Vagina (tissue), 2 donors: ENCODE data around the gene GADD45A.

Experiments
- POLR2A ChIP-seq, 2 donors: fragments of 450-650 bp; IDR thresholded peaks; one replicate each; pipeline ENCODE4 v1.6.1; 2017; ENCODE audit warnings: antibody characterized with exemption in 2 of 2, mild to moderate bottlenecking in 2 of 2, moderate library complexity in 2 of 2
- POLR2AphosphoS5 ChIP-seq, 2 donors: sonication (generic); formaldehyde crosslinking; IDR thresholded peaks; one replicate each; pipeline ENCODE4 v1.9.0; 2017; ENCODE audit warnings: antibody characterized with exemption in 2 of 2, mild to moderate bottlenecking in 2 of 2, low read depth in 1 of 2; ENCODE audit not compliant: insufficient read depth in 1 of 2
- TF ChIP-seq, protein P1 (sequence below), 3 experiments: fragments of 450-650 bp in 2 of 3; fragments of 200-600 bp in 1 of 3; sonication (generic) in 1 of 3; IDR thresholded peaks; one replicate each; pipeline ENCODE4 v1.5.1; 2017 to 2019; ENCODE audit warnings: antibody characterized with exemption in 3 of 3, mild to moderate bottlenecking in 2 of 3, moderate library complexity in 2 of 3

DNA sequence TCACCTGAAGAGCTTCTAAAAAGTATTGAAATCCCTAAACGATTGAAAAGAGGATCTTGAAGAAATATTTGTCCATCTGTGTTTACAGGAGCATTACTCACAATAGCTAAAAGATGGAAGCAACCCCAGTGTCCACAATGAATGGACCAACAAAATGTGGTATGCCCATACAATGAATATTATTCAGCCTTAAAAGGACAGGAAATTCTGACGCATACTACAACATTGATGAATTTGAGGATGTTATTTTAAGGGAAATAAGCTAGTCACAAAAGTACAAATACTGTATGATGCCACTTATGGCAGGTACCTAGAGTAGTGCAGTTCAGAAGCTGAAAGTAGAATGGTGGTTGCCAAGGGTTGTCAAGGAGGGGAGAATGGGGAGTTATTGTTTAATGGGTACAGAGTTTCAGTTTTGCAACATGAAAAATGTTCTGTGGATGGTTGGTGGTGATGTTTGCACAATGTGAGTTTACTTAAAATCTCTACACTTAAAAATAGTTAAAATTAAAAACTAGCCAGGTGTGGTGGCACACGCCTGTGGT lies 37.1 kb upstream of the GADD45A start:
- TF ChIP-seq, protein P1, sequence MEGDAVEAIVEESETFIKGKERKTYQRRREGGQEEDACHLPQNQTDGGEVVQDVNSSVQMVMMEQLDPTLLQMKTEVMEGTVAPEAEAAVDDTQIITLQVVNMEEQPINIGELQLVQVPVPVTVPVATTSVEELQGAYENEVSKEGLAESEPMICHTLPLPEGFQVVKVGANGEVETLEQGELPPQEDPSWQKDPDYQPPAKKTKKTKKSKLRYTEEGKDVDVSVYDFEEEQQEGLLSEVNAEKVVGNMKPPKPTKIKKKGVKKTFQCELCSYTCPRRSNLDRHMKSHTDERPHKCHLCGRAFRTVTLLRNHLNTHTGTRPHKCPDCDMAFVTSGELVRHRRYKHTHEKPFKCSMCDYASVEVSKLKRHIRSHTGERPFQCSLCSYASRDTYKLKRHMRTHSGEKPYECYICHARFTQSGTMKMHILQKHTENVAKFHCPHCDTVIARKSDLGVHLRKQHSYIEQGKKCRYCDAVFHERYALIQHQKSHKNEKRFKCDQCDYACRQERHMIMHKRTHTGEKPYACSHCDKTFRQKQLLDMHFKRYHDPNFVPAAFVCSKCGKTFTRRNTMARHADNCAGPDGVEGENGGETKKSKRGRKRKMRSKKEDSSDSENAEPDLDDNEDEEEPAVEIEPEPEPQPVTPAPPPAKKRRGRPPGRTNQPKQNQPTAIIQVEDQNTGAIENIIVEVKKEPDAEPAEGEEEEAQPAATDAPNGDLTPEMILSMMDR (IDR thresholded peaks at IDR 0.05) = no peak
- TF ChIP-seq POLR2A (IDR thresholded peaks at IDR 0.05) (no peak), POLR2AphosphoS5 (IDR thresholded peaks at IDR 0.05; ENCODE audit: insufficient read depth in 1 of 2, low read depth in 1 of 2) (no peak)
